Stimulated activated CD8-positive, alpha-beta memory T cell treated with anti-CD3 and anti-CD28 coated beads, Interleukin-7, amount 100 ng/mL, for 48 hours (primary cell): Measurements from ENCODE around the gene GRID1.

Experiments used
- DNase-seq, 2 donors: peaks; one replicate each; pipeline ENCODE4 v3.0.0-alpha.2; 2020; ENCODE audit warnings: low read depth in 1 of 2; ENCODE audit errors: extremely low read depth in 1 of 2

The GRID1 gene

DNA sequence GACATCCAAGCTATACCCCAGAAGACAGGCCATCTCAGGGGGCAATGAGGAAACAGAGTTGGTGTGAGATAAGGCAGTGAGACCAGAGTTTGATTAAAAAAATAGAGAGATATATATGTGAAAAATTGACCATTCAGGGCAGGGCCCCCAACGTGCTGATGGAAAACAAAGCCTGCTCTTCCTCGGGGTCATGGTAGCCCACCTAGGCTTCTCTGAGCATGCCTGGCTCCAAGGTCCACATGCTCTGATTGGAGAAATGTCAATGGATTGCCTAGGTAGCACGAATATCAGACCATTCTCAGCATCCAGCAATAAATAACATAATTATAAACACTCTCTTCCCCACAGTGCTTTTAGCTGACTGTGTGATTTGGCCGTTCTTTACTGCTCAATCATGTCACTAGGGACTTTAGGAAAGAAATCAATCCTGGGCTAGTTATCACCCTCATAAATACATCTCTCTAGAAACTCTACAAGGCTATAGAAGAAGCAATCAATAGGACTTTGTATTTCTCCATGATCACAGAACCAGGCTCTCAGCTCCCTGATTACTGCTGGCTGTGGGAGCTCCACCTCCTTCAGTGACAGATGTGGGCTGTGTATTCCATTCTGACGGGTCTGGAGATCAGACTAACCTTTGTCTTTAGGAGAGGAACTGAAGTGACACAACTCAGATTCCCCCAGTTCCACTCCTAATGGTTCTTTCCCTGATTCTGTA, 766.4 kb downstream of the GRID1 start:
- no peak for DNase-seq

DNA sequence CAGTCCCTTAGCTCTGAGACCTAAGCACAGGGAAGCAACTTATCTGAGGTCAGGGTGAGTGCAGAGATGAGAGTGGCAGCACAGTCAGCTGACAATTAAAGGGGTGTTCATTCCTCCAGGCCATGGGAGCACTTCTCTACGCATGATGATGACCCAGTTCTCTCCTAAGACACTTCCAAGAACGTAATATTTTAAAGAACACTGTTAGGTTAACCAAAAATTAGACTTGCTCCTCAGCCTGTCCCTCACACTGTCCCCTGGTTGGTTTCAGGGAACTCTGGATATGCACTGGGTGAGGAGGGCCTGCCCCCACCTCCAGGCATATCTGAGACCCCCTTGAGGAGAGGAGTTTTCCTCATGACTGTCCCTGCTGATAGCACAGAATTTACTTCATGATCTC, 767.5 kb downstream of the GRID1 start:
- no peak for DNase-seq

DNA sequence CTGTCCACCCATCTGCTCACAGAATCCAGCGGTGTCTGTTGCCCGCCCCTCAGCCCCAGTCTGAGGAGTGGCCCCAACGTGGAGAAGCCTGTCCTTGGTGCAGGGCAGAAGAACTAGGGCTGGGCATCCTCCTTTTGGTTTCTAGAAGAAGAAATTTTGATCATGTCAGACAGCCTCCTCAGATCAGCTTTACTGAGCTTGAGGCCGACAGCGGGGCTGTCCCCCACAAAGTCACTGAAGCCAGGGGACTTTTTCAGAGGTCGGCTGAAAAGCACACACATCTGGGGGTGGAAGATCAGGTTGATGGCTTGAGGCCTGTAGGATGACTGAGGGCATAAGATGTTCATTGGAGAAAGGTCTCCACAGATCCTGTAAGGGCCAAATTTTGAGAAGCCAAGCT, 767.9 kb downstream of the GRID1 start:
- no peak for DNase-seq

DNA sequence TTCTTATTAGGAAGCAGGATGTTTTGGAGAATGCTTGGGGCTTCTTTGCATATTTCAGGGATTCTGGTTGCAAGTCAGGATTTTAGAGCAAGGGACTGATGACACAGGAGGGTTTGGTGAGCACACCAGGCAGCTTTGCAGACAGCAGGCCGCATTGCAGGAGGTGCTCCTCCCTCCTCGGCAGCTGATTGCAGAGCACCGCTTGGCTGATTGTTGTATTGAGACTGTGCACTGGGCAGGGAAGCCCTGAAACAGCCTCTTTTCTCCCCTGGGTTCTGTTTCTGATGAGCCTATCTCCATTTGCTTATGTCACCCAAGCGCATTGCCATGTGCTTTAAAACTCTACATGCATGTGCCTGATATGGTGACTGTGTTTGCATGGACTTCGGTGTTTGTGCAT, 769.6 kb downstream of the GRID1 start:
- DNase-seq, result no peak

DNA sequence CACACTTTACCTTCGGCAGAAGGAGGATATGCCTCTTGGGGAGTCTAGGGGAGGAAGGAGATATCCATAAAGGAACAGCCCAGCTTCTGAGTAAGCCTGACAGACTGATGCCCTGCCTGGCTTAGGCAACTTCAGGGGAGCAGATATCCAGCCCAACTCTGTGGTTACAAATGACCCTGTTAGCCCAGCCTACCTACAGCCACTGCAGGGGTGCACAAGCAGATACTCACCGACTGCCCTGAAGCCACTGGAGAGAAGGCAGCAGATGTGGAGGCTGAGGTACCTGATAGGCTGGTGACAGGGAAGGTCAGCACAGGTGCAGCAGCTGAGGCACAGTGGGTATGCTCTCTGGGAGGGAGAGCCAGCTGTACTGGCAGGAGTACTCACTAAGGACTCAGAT, 770.2 kb downstream of the GRID1 start:
- no peak for DNase-seq

DNA sequence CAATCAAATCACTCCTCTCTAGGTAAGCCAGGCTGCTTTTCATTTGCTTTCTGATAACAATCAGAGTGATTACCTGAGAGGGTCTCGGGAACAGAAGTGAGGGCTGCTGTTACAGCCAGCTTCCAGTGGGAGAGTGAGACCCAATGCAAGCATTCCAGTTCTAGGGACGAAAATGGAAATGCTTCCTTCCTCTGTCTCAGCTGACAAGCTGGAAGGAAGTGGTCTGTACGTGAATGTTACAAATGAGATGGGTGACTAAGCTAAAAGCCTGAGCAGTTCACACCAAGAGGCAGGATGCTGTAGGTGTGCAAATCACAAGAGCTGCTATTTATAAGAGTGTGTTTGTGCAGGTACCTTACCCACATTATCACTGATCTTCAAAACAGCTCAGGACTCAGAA, 772.4 kb downstream of the GRID1 start:
- DNase-seq, result no peak

DNA sequence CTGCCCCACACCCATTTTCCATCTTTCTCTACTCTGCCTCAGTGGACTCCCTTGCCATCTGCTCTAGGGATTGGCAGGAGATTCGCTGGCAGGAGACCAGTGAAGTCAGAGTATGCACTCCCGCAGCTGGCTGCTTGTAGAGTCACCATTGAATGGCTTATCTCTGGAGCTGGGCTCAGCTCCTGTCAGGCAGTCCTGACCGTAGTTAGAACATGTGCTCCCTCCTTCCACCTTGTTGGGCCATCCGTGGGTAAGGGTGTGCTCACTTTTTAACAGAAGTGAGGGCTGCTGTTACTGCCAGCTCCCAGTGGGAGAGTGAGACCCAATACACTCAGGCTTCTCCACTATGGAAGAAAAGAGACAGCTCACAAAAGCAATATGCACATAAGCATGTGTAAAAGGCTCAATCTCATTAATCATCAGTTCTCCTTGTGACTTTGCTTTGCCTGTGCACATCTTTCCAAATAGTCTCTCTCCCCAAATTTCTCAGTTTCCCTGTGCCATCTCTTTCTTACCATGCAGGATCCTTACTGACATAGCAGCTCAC, 773.3 kb downstream of the GRID1 start:
- DNase-seq, result no peak

DNA sequence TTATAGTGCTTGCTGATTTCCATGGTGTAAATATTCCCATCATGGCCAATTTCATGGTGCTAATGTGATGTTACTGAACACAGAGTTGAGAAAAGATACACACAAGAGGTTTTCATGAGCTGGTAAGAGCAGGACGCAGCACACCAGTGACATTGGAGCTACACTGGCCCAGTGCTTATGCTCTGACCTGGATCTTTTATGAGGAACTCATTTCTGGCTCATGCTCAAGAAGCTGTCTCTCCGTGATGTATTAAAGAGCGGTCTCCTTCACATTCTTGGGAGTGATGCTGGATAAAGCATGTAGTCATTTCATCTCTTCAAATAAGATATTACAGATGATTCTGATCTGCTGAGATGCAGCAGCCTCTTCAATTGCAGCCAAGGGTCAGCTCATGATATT, 785.2 kb downstream of the GRID1 start:
- DNase-seq, result no peak

DNA sequence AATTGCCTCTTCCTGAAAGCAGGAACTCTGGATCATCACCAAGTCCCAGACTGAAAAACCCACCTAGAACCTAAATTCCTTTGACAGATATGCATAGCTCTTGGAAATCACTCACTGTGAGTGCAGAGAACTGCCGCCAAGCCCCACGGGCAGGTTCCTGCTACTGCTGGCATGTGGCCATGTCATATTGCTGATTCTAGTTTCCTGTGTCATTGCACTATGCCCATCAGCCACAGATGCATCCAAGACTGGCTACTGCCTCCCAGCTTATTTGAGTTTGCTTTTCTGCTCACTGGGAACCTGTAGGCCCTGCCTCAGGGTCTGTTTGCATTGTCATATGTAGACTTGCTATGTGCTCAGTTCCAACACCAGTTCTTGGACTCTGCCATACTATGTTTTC, 786.0 kb downstream of the GRID1 start:
- no peak for DNase-seq

DNA sequence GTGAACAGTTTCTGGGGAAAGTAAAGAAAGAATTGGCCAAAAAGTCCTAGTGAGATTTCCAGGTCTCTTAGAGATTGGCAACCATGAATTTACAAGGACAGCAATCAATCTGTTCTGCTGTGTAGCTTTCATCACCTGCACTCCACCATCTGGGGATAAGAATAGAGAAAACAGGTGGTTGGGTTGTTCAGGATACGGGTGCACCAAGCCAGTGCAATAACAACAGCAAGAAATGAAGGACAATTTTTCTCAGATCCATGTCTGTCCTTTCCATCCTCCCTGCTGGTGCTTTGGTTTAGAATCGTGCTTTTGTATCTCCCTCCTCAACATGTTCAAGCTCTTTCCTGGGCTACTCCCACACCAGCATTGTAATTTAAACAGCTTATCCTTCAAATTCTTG, 787.7 kb downstream of the GRID1 start:
- DNase-seq, result no peak

DNA sequence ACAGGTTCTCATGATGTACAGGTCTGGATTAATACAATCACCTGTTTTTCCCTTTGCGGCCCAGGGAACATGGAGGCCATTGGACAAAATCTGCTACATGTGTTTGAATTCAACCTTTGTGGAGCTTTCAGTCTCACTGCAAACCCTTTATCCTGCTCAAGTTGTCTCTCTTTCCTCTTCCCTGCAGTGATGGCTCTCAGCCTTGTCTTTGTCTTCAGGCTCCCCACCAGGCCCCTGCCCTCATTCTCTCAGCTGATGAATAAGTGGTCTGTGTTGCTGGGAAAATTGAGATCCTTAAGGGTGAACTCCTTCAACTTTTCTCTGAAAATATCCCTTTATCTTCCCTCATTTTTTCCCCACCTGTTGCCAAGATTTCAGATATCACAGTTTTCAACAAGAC, 791.2 kb downstream of the GRID1 start:
- no peak for DNase-seq

DNA sequence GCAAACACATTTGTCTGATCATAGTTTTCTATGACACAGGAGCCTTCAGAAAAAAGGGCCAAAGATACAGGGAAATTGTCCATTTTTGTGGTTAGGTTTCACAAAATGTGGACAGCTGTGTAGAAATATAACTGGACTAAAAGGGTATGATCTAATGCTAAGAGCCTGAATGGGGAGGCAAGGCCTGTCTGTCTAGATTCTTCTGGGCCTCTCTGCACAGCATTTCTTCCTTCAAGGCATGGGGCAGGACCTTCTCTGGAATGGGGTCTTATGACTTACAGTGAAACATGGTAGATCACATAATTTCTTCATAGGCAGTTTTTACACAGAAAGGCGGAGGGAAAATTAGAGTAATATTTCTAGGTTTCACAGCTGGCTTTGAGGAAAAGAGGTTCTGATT, 795.7 kb downstream of the GRID1 start:
- no peak for DNase-seq

DNA sequence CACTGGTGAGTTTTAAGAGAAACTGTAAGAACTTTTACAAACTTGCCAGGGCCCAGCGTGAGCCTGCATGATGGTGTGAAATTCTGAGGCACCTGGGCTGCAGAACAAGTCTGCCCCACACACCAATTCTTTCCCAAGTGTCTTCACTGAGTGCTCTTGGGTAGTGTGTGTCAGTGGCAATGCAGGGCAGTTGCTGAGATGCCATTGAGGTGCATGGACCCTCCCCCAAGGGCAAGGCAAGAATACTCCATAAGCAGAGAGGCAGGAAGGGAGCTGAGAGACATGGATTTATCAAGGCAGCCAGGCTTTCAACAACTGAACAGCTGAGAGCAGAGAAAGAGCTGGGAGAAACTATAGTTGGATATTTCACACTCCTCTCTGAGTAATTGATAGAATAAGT, 801.2 kb downstream of the GRID1 start:
- DNase-seq, result no peak

DNA sequence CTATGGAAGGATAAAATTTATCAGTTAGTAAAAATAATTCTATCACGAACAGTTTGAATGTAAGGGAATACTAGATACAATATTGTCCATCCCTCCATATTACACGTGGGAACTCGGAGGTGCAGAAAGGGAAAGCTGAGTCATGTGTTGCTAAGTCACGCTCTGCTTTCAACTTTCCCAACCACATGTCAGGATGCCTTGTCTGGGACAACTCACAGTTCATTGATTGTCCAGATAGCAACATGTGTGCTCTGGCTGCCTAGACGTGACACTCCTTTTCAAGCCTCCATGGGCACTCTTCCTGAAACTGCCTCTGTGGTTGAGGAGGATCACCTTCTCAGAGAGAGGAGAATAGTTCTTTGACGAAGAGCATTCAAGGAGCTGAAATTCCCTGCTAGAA, 808.1 kb downstream of the GRID1 start:
- DNase-seq, result no peak

DNA sequence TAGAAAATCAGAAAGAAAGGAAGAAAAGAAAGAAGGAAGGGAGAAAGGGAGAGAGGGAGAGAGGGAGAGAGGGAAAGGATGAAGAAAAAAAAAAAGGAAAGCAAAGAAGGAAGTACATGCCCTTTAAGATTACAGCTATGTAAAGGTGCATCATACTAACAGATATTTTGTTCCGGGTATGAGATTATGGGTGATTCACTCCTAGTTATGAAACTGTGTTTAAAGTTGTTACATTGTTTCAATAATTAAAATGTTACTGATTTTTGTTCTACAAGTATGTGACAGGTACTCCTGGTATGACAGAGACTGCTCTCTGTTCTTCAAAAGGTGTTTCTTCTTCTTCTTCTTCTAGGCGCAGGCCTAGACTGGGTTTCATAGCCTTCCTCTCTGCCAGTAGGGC, 808.9 kb downstream of the GRID1 start:
- DNase-seq, result no peak

DNA sequence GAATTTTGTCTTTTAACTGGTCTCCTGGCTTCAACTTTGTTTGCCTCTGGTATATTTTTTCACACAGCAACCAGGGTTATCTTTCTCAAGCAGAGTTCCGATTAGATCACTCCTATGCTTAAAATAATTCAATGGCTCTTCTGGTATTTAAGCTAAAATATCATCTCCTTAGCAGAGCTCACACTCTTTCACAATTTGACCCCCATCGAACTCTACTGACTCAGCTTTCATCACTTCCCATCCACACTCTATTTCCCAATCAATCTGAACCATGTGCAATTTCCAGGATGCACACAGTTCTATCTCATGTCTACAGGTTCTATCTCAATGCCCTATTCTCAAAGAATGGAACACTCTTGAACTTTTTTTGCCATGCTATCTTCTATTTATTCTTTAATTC, 809.5 kb downstream of the GRID1 start:
- no peak for DNase-seq
